Esophagus muscularis mucosa (tissue), 4 donors: ENCODE data around the gene MYO16. TPM values are rescaled to one million over a fixed set of nuclear protein-coding genes. Genes with fewer than 3 reads are reported as not detected.

Experiments
- DNase-seq: peaks from one replicate; pipeline ENCODE4 v3.0.0-alpha.2; 2017; ENCODE audit errors: extremely low spot score
- H3K27ac ChIP-seq, 4 donors: fragments of 200-600 bp; sonication (generic); replicated peaks in 1 of 4; 1 replicate in 3 of 4; 2 replicates in 1 of 4; pipeline ENCODE4 v1.5.1; 2016 to 2019; ENCODE audit warnings: mild to moderate bottlenecking in 1 of 4
- H3K27me3 ChIP-seq, 4 donors: fragments of 200-600 bp; sonication (generic); one replicate each; pipeline versions ENCODE4 v1.5.1 to v1.6.0; 2016 to 2019
- H3K36me3 ChIP-seq, 4 donors: fragments of 200-600 bp; sonication (generic); one replicate each; pipeline ENCODE4 v1.5.1; 2016 to 2019
- H3K4me1 ChIP-seq, 4 donors: fragments of 200-600 bp; sonication (generic); one replicate each; pipeline ENCODE4 v1.5.1; 2016 to 2019
- H3K4me3 ChIP-seq, 4 donors: fragments of 200-600 bp; sonication (generic); 1 replicate in 2 of 4; 2 replicates in 2 of 4; pipeline ENCODE4 v1.5.1; 2016 to 2019; ENCODE audit warnings: mild to moderate bottlenecking in 4 of 4, moderate library complexity in 1 of 4
- H3K9me3 ChIP-seq, 4 donors: fragments of 200-600 bp; sonication (generic); 1 replicate in 3 of 4; 2 replicates in 1 of 4; pipeline ENCODE4 v1.5.1; 2016 to 2019
- CTCF ChIP-seq, 3 experiments: fragments of 200-600 bp in 2 of 3; fragments of 450-650 bp in 1 of 3; sonication (generic) in 2 of 3; IDR thresholded peaks; one replicate each; pipeline ENCODE4 v1.5.1; 2017 to 2019; ENCODE audit warnings: antibody characterized with exemption in 3 of 3, mild to moderate bottlenecking in 2 of 3, moderate library complexity in 1 of 3
- EP300 ChIP-seq: sonication (generic); formaldehyde crosslinking; IDR thresholded peaks from one replicate; pipeline ENCODE4 v1.6.1; 2017; ENCODE audit warnings: antibody characterized with exemption
- POLR2A ChIP-seq: fragments of 450-650 bp; IDR thresholded peaks from one replicate; pipeline ENCODE4 v1.6.1; 2017; ENCODE audit warnings: antibody characterized with exemption, moderate library complexity, mild to moderate bottlenecking, low read depth
- POLR2AphosphoS5 ChIP-seq, 2 donors: sonication (generic); formaldehyde crosslinking; IDR thresholded peaks; one replicate each; pipeline ENCODE4 v1.6.1; 2017; ENCODE audit warnings: antibody characterized with exemption in 2 of 2
- WGBS: methylation state at CpG from one replicate; pipeline ENCODE4 v1.1.5; 2018; 5-methylcytosine and 5-hydroxymethylcytosine counted together
- intact Hi-C: fragments of 100-400 bp; cut with DNase I; formaldehyde crosslinking; loops from one replicate; pipeline ENCODE4 v1.15.1; 2023
- total RNA-seq, 4 donors: library from RNA; depleted of rRNA; stranded (reverse); fragments of >200 nt; gene quantifications; one replicate each; pipeline versions ENCODE4 v1.1.0 to v1.2.1, GENCODE V29; 2016

The MYO16 gene
- total RNA-seq, 4 donors from 2014 or later: 1.2 to 3.7 (median 1.8) TPM

GRCh38 chr13:108889324-108889984 lies 260.0 kb downstream of the MYO16 start:
- H3K27ac ChIP-seq: no peak overlapping the region
- H3K4me3 ChIP-seq: no peak overlapping the region
- TF ChIP-seq POLR2A (no peak), EP300 (no peak), POLR2AphosphoS5 (IDR thresholded peaks at IDR 0.05) (no peak), CTCF (IDR thresholded peaks at IDR 0.05) (no peak)
- H3K4me1 ChIP-seq: no peaks in the 10 kb centered on the region
- DNase-seq: peak; percentile 14
- intact Hi-C loops: no loop called here
- 79% methylated on average over 2 of the region's 2 CpGs for WGBS
- H3K9me3 ChIP-seq: no peaks in the 10 kb centered on the region
- H3K27me3 ChIP-seq: no peaks in the 10 kb centered on the region
- H3K36me3 ChIP-seq: no peaks in the 10 kb centered on the region

GRCh38 chr13:108895220-108895704 lies 265.9 kb downstream of the MYO16 start:
- no peaks in the 10 kb centered on the region for H3K9me3 ChIP-seq
- no peak overlapping the region for H3K27ac ChIP-seq
- no peaks in the 10 kb centered on the region for H3K27me3 ChIP-seq
- no peak overlapping the region for H3K4me3 ChIP-seq
- no peaks in the 10 kb centered on the region for H3K36me3 ChIP-seq
- intact Hi-C loops: loop anchor here (5.0 to 10.0 kb wide), 3 partner anchors 288 to 670 kb away; no protein-coding TSS in a partner anchor
- DNase-seq: no peak
- 3% methylated on average over 5 of the region's 5 CpGs for WGBS
- TF ChIP-seq EP300 (no peak), CTCF (IDR thresholded peaks at IDR 0.05) (peak; percentile 52 to 57 (median 52))
- no peaks in the 10 kb centered on the region for H3K4me1 ChIP-seq

- Histone ChIP-seq H3K9me3 (no peaks in the 10 kb centered on the region), H3K36me3 (no peaks in the 10 kb centered on the region), H3K4me3 (no peak overlapping the region), H3K27ac (no peak overlapping the region), H3K4me1 (no peaks in the 10 kb centered on the region), H3K27me3 (no peaks in the 10 kb centered on the region)
- intact Hi-C loops: loop anchor here (5.0 to 10.0 kb wide), 3 partner anchors 291 to 673 kb away; no protein-coding TSS in a partner anchor
- WGBS: 66% methylated on average over 8 of the region's 8 CpGs
- TF ChIP-seq POLR2AphosphoS5 (IDR thresholded peaks at IDR 0.05) (no peak), CTCF (IDR thresholded peaks at IDR 0.05) (no peak), POLR2A (no peak), EP300 (no peak)
- DNase-seq: no peak
Measured at GRCh38 chr13:108897955-108898354, 268.5 kb downstream of the MYO16 start.

GRCh38 chr13:108902405-108903155 lies 273.2 kb downstream of the MYO16 start:
- H3K9me3 ChIP-seq: no peaks in the 10 kb centered on the region
- no peak overlapping the region for H3K4me3 ChIP-seq
- no peak for DNase-seq
- WGBS: 82% methylated on average over 7 of the region's 7 CpGs
- no peaks in the 10 kb centered on the region for H3K27me3 ChIP-seq
- intact Hi-C loops: no loop called here
- no peak for TF ChIP-seq EP300
- TF ChIP-seq CTCF (IDR thresholded peaks at IDR 0.05): no peak
- TF ChIP-seq POLR2A: no peak
- TF ChIP-seq POLR2AphosphoS5 (IDR thresholded peaks at IDR 0.05): no peak
- no peaks in the 10 kb centered on the region for H3K36me3 ChIP-seq
- no peak overlapping the region for H3K27ac ChIP-seq
- H3K4me1 ChIP-seq: no peaks in the 10 kb centered on the region
